HG02943 (cell line): Measurements from ENCODE around the gene UTS2.

Experiments
- ATAC-seq: cut with Tn5 transposase; IDR thresholded peaks from one replicate; pipeline ENCODE4 v1.9.1; 2021; ENCODE audit warnings: mild to moderate bottlenecking, low read depth, moderate library complexity; ENCODE audit not compliant: unreplicated experiment

Gene UTS2, protein sequence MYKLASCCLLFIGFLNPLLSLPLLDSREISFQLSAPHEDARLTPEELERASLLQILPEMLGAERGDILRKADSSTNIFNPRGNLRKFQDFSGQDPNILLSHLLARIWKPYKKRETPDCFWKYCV

DNA sequence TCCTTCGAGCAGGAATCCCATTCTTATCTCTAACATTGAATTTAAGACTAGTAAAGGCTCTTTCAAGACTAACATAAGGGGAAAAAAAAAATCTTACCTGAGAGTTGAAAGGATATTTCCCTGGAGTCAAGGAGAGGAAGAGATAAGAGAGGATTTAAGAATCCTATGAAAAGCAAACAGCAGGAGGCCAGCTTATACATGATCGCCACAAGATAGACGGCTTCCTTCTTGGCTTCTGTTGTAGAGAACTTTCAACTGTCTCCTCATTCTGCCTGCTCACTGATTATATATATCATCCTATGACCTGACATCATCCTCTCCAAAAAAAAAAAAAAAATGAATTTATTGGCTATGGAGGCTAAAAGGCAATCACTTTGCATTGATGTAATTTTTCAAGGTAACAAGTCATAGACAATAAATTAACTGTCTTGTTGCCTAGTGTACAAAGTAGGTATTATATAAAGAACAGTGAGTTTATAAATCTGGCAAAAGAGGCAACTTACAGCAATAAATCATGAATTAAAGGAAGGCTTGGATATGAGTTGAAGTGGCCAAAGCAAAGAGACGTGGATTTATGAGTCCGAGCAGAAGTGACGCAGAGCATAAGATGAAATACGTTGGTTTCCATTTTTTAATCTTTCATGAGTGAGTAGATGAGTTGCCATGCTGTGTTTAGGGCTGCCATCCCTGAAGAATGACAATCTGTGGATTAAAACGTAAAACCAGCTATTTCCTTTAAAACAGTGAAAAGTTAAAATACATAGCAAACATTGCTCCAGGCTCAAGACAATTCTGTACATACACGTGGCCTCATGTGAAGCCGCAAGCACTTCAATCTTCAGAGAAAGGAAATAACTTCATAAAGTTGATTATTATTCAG is at the start of gene UTS2:
Gene UTS2 (minus strand): TSS at position 262 of the 880 bp plus-strand sequence. CDS start 62 bp downstream, at position 200.
- no peak for ATAC-seq

DNA sequence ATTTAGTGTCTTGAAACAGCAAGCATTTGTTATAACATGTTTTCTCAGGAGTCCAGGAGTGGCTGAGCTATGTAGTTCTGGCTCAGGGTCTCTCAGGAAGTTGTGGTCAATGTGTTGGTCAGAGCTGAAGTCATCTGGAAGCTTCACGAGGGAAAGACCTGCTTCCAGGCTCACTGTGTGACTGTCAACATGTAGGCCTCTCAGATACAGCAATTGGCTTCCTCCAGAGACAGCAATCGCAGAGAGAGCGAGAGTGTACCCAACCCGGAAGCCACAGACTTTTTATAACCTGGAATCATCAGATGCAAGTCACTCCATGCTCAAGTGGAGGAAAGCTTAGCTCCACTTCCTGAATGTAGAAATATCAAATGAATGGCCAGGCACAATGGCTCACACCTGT is 46.9 kb upstream of the UTS2 start:
- ATAC-seq: no peak

DNA sequence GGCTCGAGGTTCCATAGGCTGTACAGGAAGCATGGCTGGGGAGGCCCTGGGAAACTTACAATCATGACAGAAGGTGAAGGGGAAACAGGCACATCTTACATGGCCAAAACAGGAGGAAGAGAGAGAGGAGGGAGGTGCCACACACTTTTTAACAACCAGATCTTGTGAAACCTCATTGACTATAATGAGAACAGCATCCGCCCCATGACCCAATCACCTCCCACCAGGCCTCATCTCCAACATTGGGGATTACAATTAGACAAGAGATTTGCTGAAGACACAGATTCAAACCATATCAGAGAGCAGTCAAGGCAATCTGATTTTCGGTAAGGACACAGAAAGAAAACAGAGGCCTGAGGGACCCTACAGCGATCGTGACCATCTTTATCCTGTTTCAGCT is 46.1 kb upstream of the UTS2 start:
- ATAC-seq: no peak

DNA sequence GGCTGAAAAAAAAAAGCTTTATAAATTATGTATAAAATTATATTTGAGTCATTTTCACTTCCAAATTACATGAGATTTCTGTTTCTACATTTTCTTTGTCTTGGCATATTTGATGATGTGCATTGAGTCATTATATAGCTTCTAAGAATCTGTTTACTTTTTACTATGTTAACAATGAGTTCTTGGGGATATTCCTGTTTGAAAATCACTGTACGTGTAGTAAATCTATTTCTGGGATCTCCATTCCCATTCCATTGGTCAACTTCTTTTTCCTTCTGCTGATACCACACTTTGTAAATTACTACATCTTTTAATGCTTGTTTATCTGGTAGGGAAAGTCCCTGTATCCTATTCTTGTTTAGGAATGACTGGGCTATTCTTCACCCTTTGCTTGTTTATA is 44.1 kb upstream of the UTS2 start:
- no peak for ATAC-seq

DNA sequence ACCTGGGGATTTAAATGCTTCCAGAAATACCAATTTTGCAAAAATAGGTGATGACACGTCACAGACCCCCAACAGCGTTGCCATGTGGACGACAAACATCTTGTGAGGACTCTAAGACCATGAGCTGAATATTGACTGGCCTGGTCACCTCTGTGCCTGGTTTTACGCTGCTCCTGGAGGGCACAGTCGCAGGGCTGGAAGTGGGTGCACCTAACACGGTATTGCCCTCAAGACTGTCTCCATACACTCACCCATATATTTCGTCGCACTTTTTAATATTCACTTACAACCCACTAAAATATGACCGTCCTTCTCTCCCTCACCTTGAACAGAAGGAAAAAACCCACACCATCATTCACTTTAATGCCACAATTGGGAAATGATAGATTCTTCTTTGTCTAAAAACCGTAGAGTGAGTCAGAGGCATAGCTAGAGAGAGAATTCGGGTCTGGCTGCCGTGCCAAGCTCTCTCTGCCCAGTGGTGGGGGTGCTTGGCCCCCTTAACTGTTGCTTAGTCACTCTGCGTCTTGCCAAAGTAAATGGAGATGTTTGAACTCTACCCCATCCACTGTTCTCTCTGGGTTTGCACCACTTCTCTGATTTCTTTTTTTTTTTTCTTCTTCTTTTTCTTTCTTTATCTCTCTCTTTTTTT is 40.8 kb upstream of the UTS2 start:
- no peak for ATAC-seq

DNA sequence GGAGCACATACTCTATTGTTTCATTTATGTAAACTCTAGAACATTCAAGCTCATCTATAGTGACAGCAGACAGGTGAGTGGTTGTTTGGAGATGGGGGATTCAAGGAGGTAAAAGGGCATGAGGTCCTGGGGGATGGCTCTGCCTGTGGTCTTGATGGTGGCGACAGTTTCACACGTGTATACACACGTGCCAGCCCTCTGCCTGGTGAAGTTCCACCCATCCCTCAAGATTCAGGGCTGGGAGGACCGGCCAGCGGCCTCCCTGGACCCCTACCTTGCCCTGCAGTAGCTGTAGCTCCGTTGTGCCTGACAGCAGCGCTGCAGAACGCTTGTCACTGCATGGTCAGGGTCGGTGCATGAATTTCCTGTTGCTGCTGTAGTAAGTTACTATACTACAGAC is 38.9 kb upstream of the UTS2 start:
- ATAC-seq: no peak

DNA sequence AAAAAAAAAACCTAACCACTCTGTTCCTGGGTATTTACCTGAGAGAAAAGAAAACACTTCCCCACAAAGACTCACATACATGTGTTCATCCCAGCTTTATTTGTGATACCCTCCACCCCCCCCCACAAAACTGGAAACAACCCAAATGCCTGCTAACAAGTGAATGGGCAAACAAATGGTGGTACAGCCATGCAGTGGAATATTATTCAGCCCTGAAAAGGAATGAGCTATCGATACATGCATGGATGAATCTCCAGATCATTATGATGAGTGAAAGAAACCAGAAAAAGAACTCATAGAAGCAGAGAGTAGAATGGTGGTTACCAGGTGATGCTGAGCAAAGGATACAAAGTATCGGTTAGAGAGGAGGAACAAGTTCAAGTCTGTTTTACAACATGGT is 38.0 kb upstream of the UTS2 start:
- no peak for ATAC-seq

DNA sequence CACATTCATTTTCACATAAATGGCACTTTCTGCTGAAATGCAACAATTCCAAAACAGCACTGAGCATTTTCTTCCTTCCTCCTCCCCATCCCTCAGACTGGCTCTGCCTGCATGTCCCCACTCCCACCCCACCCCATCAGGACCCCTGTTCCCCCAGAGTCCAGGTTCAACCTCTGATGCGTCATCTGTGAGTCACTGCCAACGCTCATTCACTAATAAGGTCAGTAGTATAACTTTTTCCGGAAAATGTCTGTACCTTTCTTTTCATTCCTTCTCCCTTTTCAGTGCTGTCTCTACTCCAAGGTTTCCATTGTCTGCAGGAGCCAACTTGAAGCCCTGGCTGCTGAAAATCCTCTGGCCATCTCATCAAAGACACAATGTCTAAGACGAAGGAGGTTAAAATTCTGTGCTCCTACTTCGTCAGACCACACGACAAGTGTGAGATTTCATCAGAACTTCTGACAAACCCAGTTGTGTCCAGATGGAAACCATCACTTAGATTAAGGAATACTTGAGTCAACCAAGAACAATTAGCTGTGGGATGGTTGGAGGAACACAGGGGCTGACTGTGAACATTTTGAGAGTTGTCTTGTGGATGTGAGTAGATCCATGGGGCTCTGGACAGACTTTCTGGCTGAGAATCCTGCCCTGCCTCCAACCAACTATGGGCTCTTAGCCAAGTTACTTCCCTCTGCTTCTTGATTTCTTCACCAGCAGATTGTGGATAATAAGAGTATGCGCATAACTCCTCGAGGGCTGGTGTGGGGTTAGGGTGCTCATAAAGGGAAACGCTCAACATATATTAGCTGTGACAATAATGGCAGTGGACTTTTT is 35.6 kb upstream of the UTS2 start:
- no peak for ATAC-seq

DNA sequence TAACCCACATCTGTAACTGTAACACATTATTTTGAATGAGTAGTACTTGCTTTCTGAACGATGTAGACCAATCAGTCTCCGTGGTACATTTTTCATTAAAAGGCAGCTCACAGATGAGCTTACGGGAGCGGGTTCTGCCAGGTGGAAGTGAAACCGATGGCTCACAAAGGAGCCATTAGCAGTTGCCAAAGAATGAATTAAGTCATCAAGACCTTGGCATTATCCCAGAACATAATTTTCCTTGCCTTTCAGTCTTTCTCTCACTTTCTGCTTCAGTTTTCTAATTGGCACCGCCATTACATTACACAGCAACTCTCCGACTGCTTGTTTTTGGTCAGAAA is 33.5 kb upstream of the UTS2 start:
- ATAC-seq: no peak

DNA sequence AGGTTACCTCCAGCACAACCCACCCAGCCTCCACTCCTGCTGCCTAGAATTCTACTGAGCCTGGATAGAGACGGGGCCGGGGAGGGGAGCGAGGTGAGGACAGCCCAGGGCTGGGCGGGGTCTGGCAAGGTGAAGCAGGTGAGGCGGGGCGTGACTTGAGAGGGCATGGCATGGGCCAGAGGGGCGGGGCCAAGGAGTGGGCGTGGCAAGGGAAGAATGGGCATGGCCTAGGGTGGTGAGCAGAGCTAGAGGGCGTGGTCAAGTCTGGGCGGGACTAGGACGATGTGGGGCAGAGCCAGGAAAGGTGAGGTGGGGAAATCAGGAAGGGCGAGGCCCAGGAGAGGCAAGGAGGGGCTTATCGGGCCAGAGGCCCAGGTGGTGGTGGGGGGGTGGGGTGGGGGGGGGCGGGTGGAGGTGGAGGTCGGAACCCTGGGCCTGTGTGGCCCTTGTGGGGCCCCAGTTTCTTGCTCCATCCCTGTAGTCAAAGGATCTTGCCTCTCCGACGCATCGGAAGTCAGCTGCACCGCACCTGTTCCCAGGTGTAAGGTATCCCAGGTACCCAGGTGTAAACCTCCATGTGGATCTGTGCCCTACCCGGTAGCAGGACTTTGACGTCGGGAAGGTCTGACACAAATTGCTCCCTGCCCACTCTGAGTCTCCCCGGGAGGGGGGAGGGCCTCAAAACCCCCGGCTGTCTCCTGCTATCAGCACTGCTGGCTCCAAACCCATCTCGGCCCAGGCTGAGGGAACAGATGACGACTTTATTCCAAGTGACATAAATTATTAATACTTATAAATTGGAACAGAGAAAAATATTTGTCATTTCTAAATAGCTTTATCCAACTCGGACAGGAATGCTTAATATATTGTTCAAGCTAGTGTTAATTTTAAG is 32.9 kb upstream of the UTS2 start:
- no peak for ATAC-seq

DNA sequence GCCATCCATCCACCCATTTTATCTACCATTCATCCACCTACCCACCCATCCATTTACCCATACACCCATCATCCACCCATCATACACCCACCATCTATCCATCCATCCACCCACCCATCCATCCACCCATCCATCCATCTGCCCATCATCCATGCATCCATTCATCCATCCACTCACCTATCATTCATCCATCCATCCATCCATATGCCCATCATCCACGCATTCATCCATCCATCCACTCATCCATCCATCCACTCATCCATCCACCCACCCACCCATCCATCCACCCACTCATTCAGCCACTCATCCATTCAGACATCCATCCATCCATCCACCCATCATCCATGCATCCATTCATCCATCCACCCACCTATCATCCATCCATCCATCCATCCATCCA is 31.9 kb upstream of the UTS2 start:
- ATAC-seq: no peak

DNA sequence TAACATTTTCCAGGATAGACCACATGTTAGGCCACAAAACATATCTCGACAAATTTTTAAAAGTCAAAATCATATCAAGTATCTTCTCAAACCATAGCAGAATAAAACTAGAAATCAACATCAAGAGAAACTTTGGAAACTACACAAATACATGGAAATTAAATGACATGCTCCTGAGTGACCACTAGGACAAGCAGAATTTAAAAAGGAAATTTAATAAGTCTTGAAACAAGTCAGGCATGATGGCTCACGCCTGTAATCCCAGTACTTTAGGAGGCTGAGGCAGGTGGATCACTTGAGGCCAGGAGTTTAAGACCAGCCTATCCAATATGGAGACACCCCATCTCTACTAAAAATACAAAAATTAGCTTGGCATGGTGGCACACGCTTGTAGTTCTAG is 26.4 kb upstream of the UTS2 start:
- no peak for ATAC-seq

DNA sequence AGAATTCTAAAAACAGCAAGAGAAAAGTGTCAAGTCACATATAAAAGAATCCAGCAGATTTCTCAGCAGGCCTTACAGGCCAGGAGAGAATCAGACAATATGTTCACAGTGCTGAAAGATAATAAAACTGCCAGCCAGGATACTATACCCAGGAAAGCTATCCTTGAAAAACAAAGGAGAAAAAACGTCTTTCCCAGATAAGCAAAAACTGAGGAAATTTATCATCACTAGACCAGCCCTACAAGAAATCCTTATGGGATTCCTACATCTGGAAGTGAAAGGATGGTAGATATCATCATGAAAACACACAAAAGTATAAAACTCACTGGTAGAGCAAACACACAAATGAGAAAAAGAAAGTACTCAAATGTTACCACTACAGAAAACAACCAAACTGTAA is 25.2 kb upstream of the UTS2 start:
- ATAC-seq: no peak

DNA sequence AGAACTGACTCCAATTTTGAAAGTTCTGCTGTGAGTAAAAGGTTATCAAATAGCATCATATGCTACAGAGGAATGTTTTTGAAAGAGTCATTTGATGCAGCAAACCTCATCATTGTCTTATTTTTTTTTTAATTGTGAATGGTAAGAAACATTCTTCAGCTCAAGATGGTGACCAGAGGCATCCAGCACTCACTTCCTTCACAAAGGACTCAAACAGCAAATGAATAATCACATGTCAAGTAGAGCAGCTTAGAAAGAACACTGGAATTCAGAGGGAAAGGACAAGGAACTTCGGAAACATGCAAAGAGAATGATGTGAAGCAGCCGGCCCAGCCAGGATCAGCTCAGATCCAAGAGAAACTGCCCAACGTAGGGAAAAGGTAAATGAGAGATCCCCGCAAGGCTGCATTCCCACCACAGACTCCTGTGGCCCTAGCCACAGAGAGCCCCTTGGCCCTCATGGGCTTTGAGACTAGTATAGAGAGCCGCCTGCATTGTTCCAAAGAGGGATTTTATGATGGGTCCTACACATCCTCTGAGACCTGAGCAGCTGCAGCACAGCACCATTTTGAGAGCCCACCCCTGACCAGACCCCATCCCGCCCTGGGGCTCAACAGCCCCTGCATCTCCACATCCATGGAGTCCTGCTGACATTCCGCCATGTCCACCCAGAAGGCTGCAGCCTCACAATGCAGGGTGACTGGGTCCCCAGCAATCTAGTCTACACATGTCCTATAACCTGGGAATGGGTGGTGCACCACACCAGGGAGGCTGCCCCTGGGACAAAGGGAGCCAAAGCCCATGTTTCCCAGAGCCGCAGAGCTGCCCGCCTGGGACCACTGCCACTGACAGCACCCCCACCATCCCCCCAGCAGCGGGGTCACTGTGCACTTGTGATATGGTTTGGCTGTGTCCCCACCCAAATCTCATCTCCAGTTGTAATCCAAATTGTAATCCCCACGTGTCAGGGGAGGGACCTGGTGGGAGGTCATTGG is 21.2 kb upstream of the UTS2 start:
- no peak for ATAC-seq

DNA sequence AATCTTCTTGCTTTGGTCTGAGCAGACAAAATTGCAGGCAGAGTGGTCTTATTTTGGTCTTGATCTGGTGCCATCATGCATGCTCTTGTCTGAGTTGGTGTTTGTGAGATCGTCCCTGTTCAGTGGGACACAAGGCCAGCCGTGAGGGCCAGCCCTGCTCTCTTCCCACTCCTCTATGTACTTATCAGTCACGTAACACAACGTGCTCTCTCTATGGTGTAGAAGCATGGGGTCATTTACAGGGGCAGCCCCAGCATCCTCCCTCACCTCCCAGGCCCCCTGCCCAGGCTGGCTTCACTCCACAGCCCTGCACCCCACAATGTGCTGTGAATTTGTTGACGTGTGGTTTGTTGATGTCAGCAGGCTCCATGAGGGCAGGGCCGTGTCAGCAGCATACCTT is 18.3 kb upstream of the UTS2 start:
- ATAC-seq: no peak

DNA sequence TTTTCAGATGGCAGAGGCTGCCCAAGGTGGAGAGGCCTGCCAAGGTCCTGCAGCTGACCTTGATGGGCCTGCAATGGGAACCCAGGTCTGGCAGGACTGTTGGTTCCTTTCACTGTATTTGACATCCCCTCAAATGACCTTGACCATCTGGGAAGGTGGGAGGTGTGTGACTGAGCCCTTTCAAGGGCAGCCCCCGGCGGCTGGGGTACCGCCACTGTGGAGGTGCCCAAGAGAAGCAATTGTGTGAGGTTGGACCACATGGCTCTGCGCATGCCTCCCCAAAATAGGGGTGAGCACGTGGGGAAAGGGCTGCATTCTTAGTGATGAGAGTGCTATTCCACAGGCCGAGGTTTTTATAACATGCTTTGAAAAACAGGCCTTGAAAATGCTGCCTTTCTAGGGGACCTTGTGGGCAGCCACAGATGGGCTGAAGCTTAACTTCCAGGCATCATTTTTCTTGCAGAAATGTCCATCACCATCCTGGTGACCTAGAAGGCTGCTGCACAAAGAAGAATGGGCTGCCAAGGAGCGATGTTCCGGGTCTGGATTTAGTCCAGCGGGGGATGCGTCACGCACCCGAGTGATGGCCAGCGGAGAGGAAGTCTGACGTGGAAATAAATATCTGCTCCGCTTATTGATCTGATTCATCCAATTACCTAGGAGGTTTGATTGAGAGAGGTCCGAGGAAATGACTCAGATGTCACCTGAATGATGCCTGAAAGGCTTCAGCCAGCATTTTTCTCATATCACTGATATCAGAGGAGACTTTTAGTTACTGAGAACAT is 16.5 kb upstream of the UTS2 start:
- ATAC-seq: no peak

DNA sequence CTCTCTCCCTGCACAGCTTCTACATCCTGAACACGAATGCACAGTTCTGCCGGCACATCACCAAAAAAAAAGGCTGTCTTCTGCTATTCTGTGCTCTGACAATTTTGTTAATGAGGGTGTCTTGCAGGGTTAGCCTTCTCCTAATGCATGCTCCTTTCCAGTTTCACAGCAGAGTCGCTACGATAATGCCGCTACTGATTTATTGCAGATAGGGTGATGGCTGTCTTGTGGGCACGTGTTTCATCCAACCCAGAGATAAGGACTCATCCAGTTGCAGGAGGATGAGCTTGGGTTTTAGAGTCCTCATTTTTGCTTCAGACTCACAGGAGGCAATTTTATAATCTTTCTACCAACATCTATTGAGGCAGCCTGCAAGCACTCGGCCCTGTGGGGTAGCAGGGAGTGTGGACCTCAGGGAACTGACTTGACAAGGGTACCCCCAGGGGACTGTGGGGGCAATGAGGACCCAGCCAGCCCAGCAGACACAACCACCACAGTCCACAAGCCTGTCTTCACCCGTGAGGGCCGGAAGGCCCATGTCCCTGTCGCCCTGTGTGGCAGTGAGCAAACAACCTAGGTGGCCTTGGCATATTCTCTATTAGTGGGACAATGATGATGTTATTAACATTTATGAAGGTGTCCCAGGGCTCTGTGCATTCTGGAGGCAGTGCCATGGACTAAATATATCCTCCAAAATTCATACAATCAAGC is 15.4 kb upstream of the UTS2 start:
- ATAC-seq: no peak

DNA sequence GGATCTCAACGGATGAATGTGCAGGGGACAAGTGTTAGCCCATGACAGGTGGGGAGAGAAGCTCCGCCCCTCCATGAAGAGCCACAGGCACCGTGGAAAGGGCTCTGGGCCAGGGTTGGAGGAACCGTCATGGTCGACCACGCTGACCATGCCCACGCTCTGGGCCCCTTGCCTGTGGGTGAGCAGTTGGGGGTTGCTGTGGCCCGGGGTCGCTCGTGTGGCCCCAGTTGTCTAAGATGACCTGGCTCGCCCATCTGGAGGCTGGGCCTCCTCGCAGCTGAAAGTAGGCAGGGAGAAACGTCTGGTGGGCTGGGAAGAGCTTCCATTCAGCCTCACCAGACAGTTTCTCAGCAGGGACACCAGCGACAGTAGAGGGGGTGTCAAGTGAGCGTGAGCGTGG is 13.1 kb upstream of the UTS2 start:
- no peak for ATAC-seq
